HG02885 (cell line): Measurements from ENCODE around the gene NCF2.

Experiments
- ATAC-seq: cut with Tn5 transposase; IDR thresholded peaks from one replicate; pipeline ENCODE4 v1.9.1; 2021; ENCODE audit warnings: mild to moderate bottlenecking; ENCODE audit not compliant: unreplicated experiment, poor library complexity

The NCF2 gene

GRCh38 chr1:183559061-183559460, 31.2 kb downstream of the NCF2 start:
- ATAC-seq = no peak

- ATAC-seq = no peak
Observed at GRCh38 chr1:183554577-183554976, 35.7 kb downstream of the NCF2 start.

GRCh38 chr1:183553764-183554163, 36.5 kb downstream of the NCF2 start:
- ATAC-seq = no peak

GRCh38 chr1:183553331-183553730, 36.9 kb downstream of the NCF2 start:
- no peak for ATAC-seq

- ATAC-seq = no peak
Observed at GRCh38 chr1:183552891-183553290, 37.4 kb downstream of the NCF2 start.

- ATAC-seq = no peak
Observed at GRCh38 chr1:183552441-183552840, 37.8 kb downstream of the NCF2 start.

- no peak for ATAC-seq
Observed at GRCh38 chr1:183551924-183552323, 38.3 kb downstream of the NCF2 start.

- ATAC-seq = no peak
Observed at GRCh38 chr1:183550915-183551314, 39.3 kb downstream of the NCF2 start.

GRCh38 chr1:183548116-183548515, 42.1 kb downstream of the NCF2 start:
- ATAC-seq = no peak

GRCh38 chr1:183546427-183546826, 43.8 kb downstream of the NCF2 start:
- no peak for ATAC-seq

GRCh38 chr1:183544598-183545297, 45.5 kb downstream of the NCF2 start:
- no peak for ATAC-seq

- ATAC-seq = peak; percentile 40
Observed at GRCh38 chr1:183543619-183544204, 46.5 kb downstream of the NCF2 start.

GRCh38 chr1:183537405-183537804, 52.9 kb downstream of the NCF2 start:
- no peak for ATAC-seq

GRCh38 chr1:183533617-183534174, 56.6 kb downstream of the NCF2 start:
- ATAC-seq = no peak

GRCh38 chr1:183528577-183528976, 61.7 kb downstream of the NCF2 start:
- ATAC-seq = no peak

GRCh38 chr1:183522104-183522503, 68.2 kb downstream of the NCF2 start:
- ATAC-seq = no peak

- ATAC-seq = no peak
Observed at GRCh38 chr1:183520379-183520778, 69.9 kb downstream of the NCF2 start.

GRCh38 chr1:183517401-183517800, 72.9 kb downstream of the NCF2 start:
- ATAC-seq = no peak

GRCh38 chr1:183516725-183517124, 73.5 kb downstream of the NCF2 start:
- no peak for ATAC-seq

- no peak for ATAC-seq
Observed at GRCh38 chr1:183515002-183515689, 75.1 kb downstream of the NCF2 start.

- ATAC-seq = no peak
Observed at GRCh38 chr1:183514235-183514634, 76.0 kb downstream of the NCF2 start.
